Neural progenitor cell (in vitro differentiated cells): ENCODE measurements around the gene SPP1.

Experiments
- EZH2 ChIP-seq: fragments of 200-600 bp; sonication (generic); IDR thresholded peaks from 2 replicates; pipeline ENCODE4 v1.6.1; 2017; ENCODE audit warnings: antibody characterized with exemption, mild to moderate bottlenecking, moderate library complexity
- TF ChIP-seq, protein P1 (sequence below): fragments of 200-600 bp; sonication (generic); IDR thresholded peaks from 2 replicates; pipeline ENCODE4 v1.5.1; 2017; ENCODE audit warnings: antibody characterized with exemption, mild to moderate bottlenecking

DNA sequence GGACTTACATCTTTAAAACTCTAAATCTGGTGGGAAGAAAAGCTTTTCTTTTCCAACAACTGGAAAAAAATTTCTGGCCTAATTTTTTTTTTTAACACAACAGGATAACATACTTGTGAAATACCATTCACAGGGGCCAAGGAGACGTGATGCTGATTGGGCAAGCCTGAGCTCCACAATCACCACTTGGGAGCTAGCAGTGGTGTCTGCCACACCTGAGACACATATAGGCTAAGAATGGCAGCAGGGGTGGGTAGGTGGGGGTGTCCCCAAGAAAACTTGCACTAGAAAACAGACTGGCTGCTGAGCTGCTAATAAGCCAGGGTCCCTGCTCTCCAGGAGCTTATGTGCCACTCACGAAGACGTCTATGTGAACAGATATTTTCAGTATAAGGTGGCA, 26.4 kb downstream of the SPP1 start:
- TF ChIP-seq, protein P1, sequence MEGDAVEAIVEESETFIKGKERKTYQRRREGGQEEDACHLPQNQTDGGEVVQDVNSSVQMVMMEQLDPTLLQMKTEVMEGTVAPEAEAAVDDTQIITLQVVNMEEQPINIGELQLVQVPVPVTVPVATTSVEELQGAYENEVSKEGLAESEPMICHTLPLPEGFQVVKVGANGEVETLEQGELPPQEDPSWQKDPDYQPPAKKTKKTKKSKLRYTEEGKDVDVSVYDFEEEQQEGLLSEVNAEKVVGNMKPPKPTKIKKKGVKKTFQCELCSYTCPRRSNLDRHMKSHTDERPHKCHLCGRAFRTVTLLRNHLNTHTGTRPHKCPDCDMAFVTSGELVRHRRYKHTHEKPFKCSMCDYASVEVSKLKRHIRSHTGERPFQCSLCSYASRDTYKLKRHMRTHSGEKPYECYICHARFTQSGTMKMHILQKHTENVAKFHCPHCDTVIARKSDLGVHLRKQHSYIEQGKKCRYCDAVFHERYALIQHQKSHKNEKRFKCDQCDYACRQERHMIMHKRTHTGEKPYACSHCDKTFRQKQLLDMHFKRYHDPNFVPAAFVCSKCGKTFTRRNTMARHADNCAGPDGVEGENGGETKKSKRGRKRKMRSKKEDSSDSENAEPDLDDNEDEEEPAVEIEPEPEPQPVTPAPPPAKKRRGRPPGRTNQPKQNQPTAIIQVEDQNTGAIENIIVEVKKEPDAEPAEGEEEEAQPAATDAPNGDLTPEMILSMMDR: no peak
- TF ChIP-seq EZH2: no peak
